CD4-positive, alpha-beta T cell (primary cell): ENCODE data around the gene ZNF324. TPM values are rescaled to one million over a fixed set of nuclear protein-coding genes. Genes with fewer than 3 reads are reported as not detected.

Experiments
- ATAC-seq: fragments of 200-7000 bp; cut with Tn5 transposase; one replicate; pipeline ENCODE4 v1.10.0; 2022; ENCODE audit warnings: mild to moderate bottlenecking; ENCODE audit not compliant: poor library complexity
- CTCF ChIA-PET: fragments of 350-600 bp; sonication (Branson Sonifier 250); formaldehyde crosslinking; loops from one replicate; lab custom pipeline; 2021; ENCODE audit warnings: antibody characterized with exemption, inconsistent platforms; lab: Charles Lee
- POLR2A ChIA-PET: fragments of 350-600 bp; sonication (Branson Sonifier 250); formaldehyde crosslinking; loops from one replicate; lab custom pipeline; 2021; ENCODE audit warnings: antibody characterized with exemption, inconsistent platforms; lab: Charles Lee
- DNase-seq, 14 experiments: peaks; one replicate each; pipeline ENCODE4 v3.0.0-alpha.2; 2013 to 2020; ENCODE audit warnings: mixed read lengths in 2 of 14
- H3K27ac ChIP-seq, 2 donors: one replicate each; pipeline versions ENCODE4 v1.5.1 to v1.7.0; 2013; ENCODE audit warnings: low read length in 2 of 2, low read depth in 1 of 2, mild to moderate bottlenecking in 1 of 2
- H3K27me3 ChIP-seq, 2 experiments: 1 replicate in 1 of 2; 2 replicates in 1 of 2; pipeline versions ENCODE4 v1.6.1 to v1.7.0; 2013; ENCODE audit warnings: low read length in 2 of 2, control low read depth in 1 of 2, mild to moderate bottlenecking in 1 of 2, moderate library complexity in 1 of 2; ENCODE audit not compliant: insufficient read depth in 2 of 2, control insufficient read depth in 1 of 2
- H3K36me3 ChIP-seq: one replicate; pipeline ENCODE4 v1.6.1; 2013; ENCODE audit warnings: low read length, control low read depth; ENCODE audit not compliant: insufficient read depth
- H3K4me1 ChIP-seq: one replicate; pipeline ENCODE4 v1.6.1; 2013; ENCODE audit warnings: low read length, control low read depth; ENCODE audit not compliant: insufficient read depth
- H3K4me3 ChIP-seq: one replicate; pipeline ENCODE4 v1.5.1; 2013; ENCODE audit warnings: mild to moderate bottlenecking, low read length, moderate library complexity
- H3K9me3 ChIP-seq, 2 experiments: 1 replicate in 1 of 2; 2 replicates in 1 of 2; pipeline versions ENCODE4 v1.6.1 to v1.7.0; 2013; ENCODE audit warnings: low read length in 2 of 2, mild to moderate bottlenecking in 2 of 2, control low read depth in 1 of 2, moderate library complexity in 1 of 2; ENCODE audit not compliant: control insufficient read depth in 1 of 2, insufficient read depth in 1 of 2
- H3K27ac Mint-ChIP-seq: one replicate; pipeline ENCODE4 v1.8.0; 2020; ENCODE audit warnings: mixed read lengths
- H3K27me3 Mint-ChIP-seq: one replicate; pipeline ENCODE4 v1.8.0; 2021; ENCODE audit warnings: mixed read lengths
- H3K36me3 Mint-ChIP-seq: one replicate; pipeline ENCODE4 v1.8.0; 2021; ENCODE audit warnings: low read depth, mixed read lengths
- H3K4me1 Mint-ChIP-seq: one replicate; pipeline ENCODE4 v1.8.0; 2021; ENCODE audit warnings: low read depth, mixed read lengths
- H3K4me3 Mint-ChIP-seq: one replicate; pipeline ENCODE4 v1.8.0; 2020; ENCODE audit warnings: mild to moderate bottlenecking, mixed read lengths
- H3K9me3 Mint-ChIP-seq: one replicate; pipeline ENCODE4 v1.8.0; 2020; ENCODE audit warnings: mixed read lengths
- intact Hi-C, 2 experiments: fragments of 100-400 bp; cut with DNase I in 1 of 2; cut with micrococcal nuclease in 1 of 2; formaldehyde crosslinking; loops; one replicate each; pipeline versions ENCODE4 v1.15.1 to v1.9.0; 2023 to 2025; cut with DNase I, micrococcal nuclease
- total RNA-seq, 174 experiments: library from RNA in 2 of 174; stranded (reverse) in 2 of 174; gene quantifications; one replicate each; pipeline ENCODE4 v1.2.3 and lab custom pipeline; 2021 to 2026
- TF ChIP-seq, protein P1 (sequence below): fragments of 200-600 bp; IDR thresholded peaks from one replicate; pipeline ENCODE4 v1.8.0; 2022; ENCODE audit warnings: antibody characterized with exemption, mild to moderate bottlenecking

ZNF324 gene
- total RNA-seq, 2 experiments from 2014 or later, result 24.3 to 25.2 TPM

GRCh38 chr19:58477130-58477529, 10.2 kb downstream of the ZNF324 start:
- Mint-ChIP-seq H3K27ac (peak overlapping the region; percentile 95), H3K4me3 (peak overlapping the region; percentile 90), H3K27me3 (no peaks in the 10 kb centered on the region), H3K36me3 (peaks cover 19% of the 10 kb centered on the region), H3K4me1 (peaks cover 23% of the 10 kb centered on the region), H3K9me3 (no peaks in the 10 kb centered on the region)
- CTCF ChIA-PET, result no interaction called here
- no peaks in the 10 kb centered on the region for H3K9me3 ChIP-seq
- POLR2A ChIA-PET, result no interaction called here
- peaks cover 16% of the 10 kb centered on the region for H3K36me3 ChIP-seq
- intact Hi-C loops, result loop anchor here (2.0 to 5.0 kb wide), 5 partner anchors 22 to 150 kb away; partner anchors contain the start of genes ZNF132 (in 1 of the 2), ZNF584 (in 1 of the 2), ZNF837 (in 1 of the 2) and ZSCAN22 (in 1 of the 2)
- ATAC-seq (no peak), DNase-seq (no peak)
- no peak overlapping the region for H3K27ac ChIP-seq
- TF ChIP-seq, protein P1, sequence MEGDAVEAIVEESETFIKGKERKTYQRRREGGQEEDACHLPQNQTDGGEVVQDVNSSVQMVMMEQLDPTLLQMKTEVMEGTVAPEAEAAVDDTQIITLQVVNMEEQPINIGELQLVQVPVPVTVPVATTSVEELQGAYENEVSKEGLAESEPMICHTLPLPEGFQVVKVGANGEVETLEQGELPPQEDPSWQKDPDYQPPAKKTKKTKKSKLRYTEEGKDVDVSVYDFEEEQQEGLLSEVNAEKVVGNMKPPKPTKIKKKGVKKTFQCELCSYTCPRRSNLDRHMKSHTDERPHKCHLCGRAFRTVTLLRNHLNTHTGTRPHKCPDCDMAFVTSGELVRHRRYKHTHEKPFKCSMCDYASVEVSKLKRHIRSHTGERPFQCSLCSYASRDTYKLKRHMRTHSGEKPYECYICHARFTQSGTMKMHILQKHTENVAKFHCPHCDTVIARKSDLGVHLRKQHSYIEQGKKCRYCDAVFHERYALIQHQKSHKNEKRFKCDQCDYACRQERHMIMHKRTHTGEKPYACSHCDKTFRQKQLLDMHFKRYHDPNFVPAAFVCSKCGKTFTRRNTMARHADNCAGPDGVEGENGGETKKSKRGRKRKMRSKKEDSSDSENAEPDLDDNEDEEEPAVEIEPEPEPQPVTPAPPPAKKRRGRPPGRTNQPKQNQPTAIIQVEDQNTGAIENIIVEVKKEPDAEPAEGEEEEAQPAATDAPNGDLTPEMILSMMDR, result no peak
- H3K4me3 ChIP-seq, result no peak overlapping the region
- H3K4me1 ChIP-seq, result peaks cover 22% of the 10 kb centered on the region
- H3K27me3 ChIP-seq, result no peaks in the 10 kb centered on the region

DNA sequence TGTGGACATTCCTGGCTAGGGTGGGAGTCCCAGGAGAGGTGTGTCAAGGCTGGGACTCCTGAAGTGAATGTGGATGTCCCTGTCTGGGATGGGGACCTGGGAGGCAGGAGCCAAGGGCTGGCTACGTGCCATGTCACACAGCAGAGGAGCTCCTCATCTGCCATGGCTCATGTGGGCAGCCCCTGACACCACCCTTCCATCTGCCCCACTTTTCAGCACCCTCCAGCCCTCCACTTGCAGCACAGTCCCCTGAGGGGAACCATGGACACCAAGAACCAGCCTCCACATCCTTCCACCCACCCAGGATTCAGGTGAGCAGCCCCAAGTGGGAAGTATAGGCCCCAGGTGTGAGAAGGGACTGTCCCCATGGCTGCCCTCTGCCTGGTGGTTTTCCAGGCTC, 11.0 kb downstream of the ZNF324 start:
- Histone ChIP-seq H3K4me1 (peaks cover 22% of the 10 kb centered on the region), H3K4me3 (no peak overlapping the region), H3K27me3 (no peaks in the 10 kb centered on the region), H3K27ac (no peak overlapping the region), H3K36me3 (peaks cover 10% of the 10 kb centered on the region), H3K9me3 (no peaks in the 10 kb centered on the region)
- CTCF ChIA-PET, result no interaction called here
- no peak for ATAC-seq
- Mint-ChIP-seq H3K27ac (peak overlapping the region; percentile 42), H3K27me3 (no peaks in the 10 kb centered on the region), H3K4me1 (peaks cover 23% of the 10 kb centered on the region), H3K4me3 (no peak overlapping the region), H3K9me3 (no peaks in the 10 kb centered on the region), H3K36me3 (peaks cover 11% of the 10 kb centered on the region)
- intact Hi-C loops, result loop anchor here (2.0 to 5.0 kb wide), 5 partner anchors 21 to 151 kb away; partner anchors contain the start of genes ZNF132 (in 1 of the 2), ZNF584 (in 1 of the 2), ZNF837 (in 1 of the 2) and ZSCAN22 (in 1 of the 2)
- POLR2A ChIA-PET, result no interaction called here
- TF ChIP-seq, protein P1, result no peak
- DNase-seq, result no peak

DNA sequence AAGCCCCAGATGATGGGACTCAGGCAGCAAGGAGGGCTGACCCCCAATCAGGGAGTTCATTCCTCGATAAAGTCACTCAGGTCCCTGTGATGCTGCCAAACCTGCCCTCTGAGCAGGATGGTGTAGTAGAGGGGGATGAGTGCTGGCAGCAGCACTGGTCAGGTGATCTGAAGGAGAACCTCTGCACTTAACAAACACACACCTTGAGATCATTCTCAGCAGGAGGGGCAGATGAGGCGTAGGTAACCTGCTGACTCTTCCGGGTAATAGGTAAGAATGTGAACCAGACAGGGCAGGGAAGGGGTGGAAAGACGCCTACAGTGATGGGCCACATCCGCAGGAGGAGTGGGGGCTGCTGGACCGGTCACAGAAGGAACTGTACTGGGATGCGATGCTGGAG, 12.4 kb downstream of the ZNF324 start:
- H3K4me1 Mint-ChIP-seq, result peaks cover 22% of the 10 kb centered on the region
- ChIA-PET POLR2A (no interaction called here), CTCF (no interaction called here)
- ATAC-seq (no peak), DNase-seq (no peak)
- H3K9me3 Mint-ChIP-seq, result no peaks in the 10 kb centered on the region
- no peak overlapping the region for H3K4me3 ChIP-seq
- H3K27ac ChIP-seq, result no peak overlapping the region
- no peaks in the 10 kb centered on the region for H3K27me3 ChIP-seq
- intact Hi-C loops, result loop anchor here (5.0 kb wide), 2 partner anchors 37 to 152 kb away; partner anchors contain the start of genes ZNF132 (in 1 of the 2) and ZSCAN22 (in 1 of the 2)
- no peak overlapping the region for H3K4me3 Mint-ChIP-seq
- H3K4me1 ChIP-seq, result peaks cover 22% of the 10 kb centered on the region
- H3K36me3 Mint-ChIP-seq, result peaks cover 8% of the 10 kb centered on the region
- H3K9me3 ChIP-seq, result no peaks in the 10 kb centered on the region
- H3K27me3 Mint-ChIP-seq, result no peaks in the 10 kb centered on the region
- no peak overlapping the region for H3K27ac Mint-ChIP-seq
- TF ChIP-seq, protein P1, result no peak
- H3K36me3 ChIP-seq, result peaks cover 3% of the 10 kb centered on the region
